Trophoblast cell (in vitro differentiated cells and primary cell): Measurements from ENCODE around the gene SOX6.

ENCODE experiments used
- DNase-seq, 2 donors: peaks; one replicate each; pipeline ENCODE4 v3.0.0-alpha.2; 2016
- H2AFZ ChIP-seq: 2 replicates; pipeline ENCODE4 v1.6.1; 2013; ENCODE audit warnings: low read length, moderate library complexity, mild to moderate bottlenecking; ENCODE audit not compliant: insufficient read depth, poor library complexity
- H2AK5ac ChIP-seq: 2 replicates; pipeline ENCODE4 v1.6.1; 2013; ENCODE audit warnings: mild to moderate bottlenecking, low read length
- H2BK120ac ChIP-seq: 2 replicates; pipeline ENCODE4 v1.6.1; 2013; ENCODE audit warnings: low read length, mild to moderate bottlenecking, moderate library complexity; ENCODE audit not compliant: insufficient read depth, poor library complexity
- H2BK12ac ChIP-seq: 2 replicates; pipeline ENCODE4 v1.6.1; 2013; ENCODE audit warnings: mild to moderate bottlenecking, low read length, moderate library complexity
- H2BK5ac ChIP-seq: 2 replicates; pipeline ENCODE4 v1.6.1; 2013; ENCODE audit warnings: low read length, low read depth, moderate library complexity, mild to moderate bottlenecking; ENCODE audit not compliant: poor library complexity
- H3K14ac ChIP-seq: 2 replicates; pipeline ENCODE4 v1.6.1; 2013; ENCODE audit warnings: mild to moderate bottlenecking, low read length
- H3K18ac ChIP-seq: 2 replicates; pipeline ENCODE4 v1.6.1; 2013; ENCODE audit warnings: mild to moderate bottlenecking, low read length
- H3K23ac ChIP-seq: 2 replicates; pipeline ENCODE4 v1.6.1; 2013; ENCODE audit warnings: low read length
- H3K27ac ChIP-seq: 2 replicates; pipeline ENCODE4 v1.5.1; 2013; ENCODE audit warnings: low read depth, mild to moderate bottlenecking, inconsistent platforms, low read length, moderate library complexity
- H3K27me3 ChIP-seq: 2 replicates; pipeline ENCODE4 v1.6.1; 2013; ENCODE audit warnings: inconsistent platforms, mild to moderate bottlenecking, low read length, moderate library complexity; ENCODE audit not compliant: insufficient read depth
- H3K36me3 ChIP-seq, 2 experiments: 1 replicate in 1 of 2; 2 replicates in 1 of 2; pipeline ENCODE4 v1.6.1; 2013; ENCODE audit warnings: low read length in 2 of 2, mild to moderate bottlenecking in 2 of 2, moderate library complexity in 1 of 2; ENCODE audit not compliant: insufficient read depth in 2 of 2, control insufficient read depth in 1 of 2
- H3K4ac ChIP-seq: 2 replicates; pipeline ENCODE4 v1.6.1; 2013; ENCODE audit warnings: low read depth, mild to moderate bottlenecking, low read length, moderate library complexity
- H3K4me1 ChIP-seq, 2 experiments: 1 replicate in 1 of 2; 2 replicates in 1 of 2; pipeline ENCODE4 v1.6.1; 2013; ENCODE audit warnings: low read length in 2 of 2, mild to moderate bottlenecking in 2 of 2, moderate library complexity in 1 of 2; ENCODE audit not compliant: insufficient read depth in 2 of 2, control insufficient read depth in 1 of 2
- H3K4me2 ChIP-seq: 2 replicates; pipeline ENCODE4 v1.6.1; 2013; ENCODE audit warnings: inconsistent platforms, mild to moderate bottlenecking, low read length, moderate library complexity
- H3K4me3 ChIP-seq: 2 replicates; pipeline ENCODE4 v1.5.1; 2013; ENCODE audit warnings: mild to moderate bottlenecking, low read depth, low read length, inconsistent platforms
- H3K79me1 ChIP-seq: one replicate; pipeline ENCODE4 v1.6.1; 2013; ENCODE audit warnings: low read length
- H3K79me2 ChIP-seq: 2 replicates; pipeline ENCODE4 v1.6.1; 2013; ENCODE audit warnings: low read length, mild to moderate bottlenecking; ENCODE audit not compliant: control insufficient read depth, insufficient read depth, poor library complexity
- H3K9ac ChIP-seq: 2 replicates; pipeline ENCODE4 v1.6.1; 2013; ENCODE audit warnings: mild to moderate bottlenecking, low read length
- H3K9me3 ChIP-seq: 2 replicates; pipeline ENCODE4 v1.6.1; 2013; ENCODE audit warnings: low read depth, mild to moderate bottlenecking, control low read depth, inconsistent platforms, low read length; ENCODE audit not compliant: insufficient read depth
- H4K12ac ChIP-seq: 2 replicates; pipeline ENCODE4 v1.6.1; 2013; ENCODE audit warnings: low read depth, mild to moderate bottlenecking, low read length, moderate library complexity
- H4K8ac ChIP-seq: 2 replicates; pipeline ENCODE4 v1.6.1; 2013; ENCODE audit warnings: low read depth, mild to moderate bottlenecking, low read length, moderate library complexity
- H4K91ac ChIP-seq: one replicate; pipeline ENCODE4 v1.6.1; 2013; ENCODE audit warnings: low read depth, mild to moderate bottlenecking, low read length, moderate library complexity
- WGBS: extraction: QIAGEN DNeasy Blood & Tissue Kit; methylation state at CpG from one replicate; pipeline ENCODE4 v1.1.7; 2013; ENCODE audit warnings: missing lambda C conversion rate; ENCODE audit not compliant: insufficient read length, insufficient coverage; ENCODE audit errors: extremely low coverage; 5-methylcytosine and 5-hydroxymethylcytosine counted together

The SOX6 gene

GRCh38 chr11:15920856-15921629 lies 435.3 kb downstream of the SOX6 start:
- Histone ChIP-seq H3K9me3 (no peaks in the 10 kb centered on the region), H3K27me3 (no peaks in the 10 kb centered on the region), H3K36me3 (no peaks in the 10 kb centered on the region), H3K23ac (no peak overlapping the region), H2AK5ac (no peak overlapping the region), H3K14ac (peak overlapping the region; percentile 47), H2BK5ac (peak overlapping the region; percentile 67), H2AFZ (no peak overlapping the region), H3K9ac (no peak overlapping the region), H4K12ac (no peak overlapping the region), H3K18ac (peak overlapping the region; percentile 34), H3K4me1 (peaks cover 9 to 12% of the 10 kb centered on the region in 2 experiments), H4K91ac (peak overlapping the region; percentile 75), H3K27ac (peak overlapping the region; percentile 73), H2BK12ac (peak overlapping the region; percentile 90), H3K4ac (no peak overlapping the region), H3K79me2 (no peaks in the 10 kb centered on the region), H4K8ac (peak overlapping the region; percentile 55), H3K4me2 (no peak overlapping the region), H3K4me3 (no peak overlapping the region), H3K79me1 (peaks cover 4% of the 10 kb centered on the region), H2BK120ac (peak overlapping the region; percentile 65)
- DNase-seq, result peak; percentile 84 to 85
- no CpG with 5 or more reads among the region's 6 CpGs for WGBS

- Histone ChIP-seq H3K4ac (no peak overlapping the region), H4K8ac (no peak overlapping the region), H4K12ac (no peak overlapping the region), H2BK12ac (no peak overlapping the region), H3K79me1 (peaks cover 4% of the 10 kb centered on the region), H3K27ac (no peak overlapping the region), H3K4me1 (peaks cover 9% of the 10 kb centered on the region in 2 experiments), H3K27me3 (no peaks in the 10 kb centered on the region), H3K18ac (no peak overlapping the region), H3K79me2 (no peaks in the 10 kb centered on the region), H3K9me3 (no peaks in the 10 kb centered on the region), H3K23ac (no peak overlapping the region), H2BK5ac (no peak overlapping the region), H2AFZ (no peak overlapping the region), H2BK120ac (no peak overlapping the region), H4K91ac (no peak overlapping the region), H3K4me2 (no peak overlapping the region), H3K36me3 (no peaks in the 10 kb centered on the region), H3K14ac (no peak overlapping the region), H3K9ac (no peak overlapping the region), H2AK5ac (no peak overlapping the region), H3K4me3 (no peak overlapping the region)
- no peak for DNase-seq
- WGBS, result no CpG with 5 or more reads among the region's 1 CpG
Observed at GRCh38 chr11:15918674-15919073, 437.7 kb downstream of the SOX6 start.

DNA sequence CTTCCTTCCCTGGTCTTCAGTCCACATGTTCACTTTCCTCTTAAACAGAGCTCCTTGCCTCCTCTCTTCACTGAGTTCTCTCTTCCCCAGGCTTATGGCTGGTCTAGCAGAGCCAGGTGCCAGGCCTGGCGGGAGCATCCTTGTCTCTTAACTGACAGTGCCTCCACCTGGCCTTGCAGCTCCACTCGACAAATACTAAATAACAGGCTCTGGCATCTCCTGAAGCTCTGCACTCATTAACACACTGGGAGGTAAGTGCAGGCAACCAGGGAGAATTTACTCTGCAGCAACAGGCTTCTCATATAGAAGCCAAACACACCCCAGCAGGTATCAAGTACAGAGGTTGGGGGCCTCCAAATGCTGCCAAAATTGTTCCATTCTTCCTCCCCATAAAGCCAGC lies 438.1 kb downstream of the SOX6 start:
- Histone ChIP-seq H3K79me1 (peaks cover 4% of the 10 kb centered on the region), H3K9me3 (no peaks in the 10 kb centered on the region), H2AFZ (no peak overlapping the region), H3K23ac (no peak overlapping the region), H3K4me2 (no peak overlapping the region), H3K9ac (no peak overlapping the region), H3K36me3 (no peaks in the 10 kb centered on the region), H2BK120ac (no peak overlapping the region), H3K4ac (no peak overlapping the region), H4K91ac (no peak overlapping the region), H4K12ac (no peak overlapping the region), H2BK12ac (peak overlapping the region; percentile 39), H3K27ac (no peak overlapping the region), H3K4me3 (no peak overlapping the region), H3K79me2 (no peaks in the 10 kb centered on the region), H3K27me3 (no peaks in the 10 kb centered on the region), H2AK5ac (no peak overlapping the region), H3K4me1 (peaks cover 9% of the 10 kb centered on the region in 2 experiments), H4K8ac (no peak overlapping the region), H2BK5ac (no peak overlapping the region), H3K18ac (no peak overlapping the region), H3K14ac (no peak overlapping the region)
- no CpG with 5 or more reads among the region's 2 CpGs for WGBS
- DNase-seq, result no peak
